Suprapubic skin (tissue), 4 donors: ENCODE measurements around the gene SPRED2. TPM values are rescaled to one million over a fixed set of nuclear protein-coding genes. Genes with fewer than 3 reads are reported as not detected.
A peak's percentile ranks its signal among the peaks of the same experiment; 100 is the strongest.

Experiments
- DNase-seq, 2 donors: peaks; one replicate each; pipeline ENCODE4 v3.0.0-alpha.2; 2019; ENCODE audit warnings: low spot score in 2 of 2
- H3K27ac ChIP-seq: fragments of 200-600 bp; sonication (generic); one replicate; pipeline ENCODE4 v1.5.1; 2019
- H3K27me3 ChIP-seq: fragments of 200-600 bp; sonication (generic); one replicate; pipeline ENCODE4 v1.5.1; 2019
- H3K36me3 ChIP-seq: fragments of 200-600 bp; sonication (generic); one replicate; pipeline ENCODE4 v1.5.1; 2019
- H3K4me1 ChIP-seq: fragments of 200-600 bp; sonication (generic); one replicate; pipeline ENCODE4 v1.5.1; 2019
- H3K4me3 ChIP-seq: fragments of 200-600 bp; sonication (generic); one replicate; pipeline ENCODE4 v1.5.1; 2019; ENCODE audit warnings: mild to moderate bottlenecking
- H3K9me3 ChIP-seq: fragments of 200-600 bp; sonication (generic); one replicate; pipeline ENCODE4 v1.5.1; 2019
- CTCF ChIP-seq, 2 donors: fragments of 200-600 bp in 1 of 2; fragments of 450-650 bp in 1 of 2; sonication (generic) in 1 of 2; IDR thresholded peaks; one replicate each; pipeline ENCODE4 v1.5.1; 2016 to 2019; ENCODE audit warnings: antibody characterized with exemption in 2 of 2, mild to moderate bottlenecking in 1 of 2, moderate library complexity in 1 of 2
- EP300 ChIP-seq: sonication (generic); formaldehyde crosslinking; IDR thresholded peaks from one replicate; pipeline ENCODE4 v1.6.1; 2017; ENCODE audit warnings: antibody characterized with exemption
- POLR2A ChIP-seq, 2 donors: fragments of 450-650 bp; IDR thresholded peaks; one replicate each; pipeline ENCODE4 v1.6.1; 2017; ENCODE audit warnings: antibody characterized with exemption in 2 of 2, mild to moderate bottlenecking in 2 of 2, moderate library complexity in 2 of 2
- POLR2AphosphoS5 ChIP-seq, 3 donors: sonication (generic); formaldehyde crosslinking; IDR thresholded peaks; one replicate each; pipeline ENCODE4 v1.6.1; 2017; ENCODE audit warnings: antibody characterized with exemption in 3 of 3
- WGBS: methylation state at CpG from one replicate; pipeline ENCODE4 v1.1.5; 2018; 5-methylcytosine and 5-hydroxymethylcytosine counted together
- total RNA-seq, 4 donors: library from RNA; depleted of rRNA; stranded (reverse); fragments of >200 nt; gene quantifications; one replicate each; pipeline ENCODE4 v1.1.0, GENCODE V29; 2016

SPRED2 gene
- total RNA-seq, 4 donors from 2014 or later = 17.8 to 27.5 (median 18.7) TPM

GRCh38 chr2:65293376-65293775 is 139.0 kb downstream of the SPRED2 start:
- no peaks in the 10 kb centered on the region for H3K36me3 ChIP-seq
- H3K9me3 ChIP-seq = no peaks in the 10 kb centered on the region
- peaks cover 31% of the 10 kb centered on the region for H3K4me1 ChIP-seq
- TF ChIP-seq POLR2AphosphoS5 (IDR thresholded peaks at IDR 0.05) (no peak), EP300 (no peak), CTCF (IDR thresholded peaks at IDR 0.05) (no peak), POLR2A (IDR thresholded peaks at IDR 0.05) (no peak)
- no peak overlapping the region for H3K4me3 ChIP-seq
- no peak for DNase-seq
- H3K27me3 ChIP-seq = no peaks in the 10 kb centered on the region
- 90% methylated on average over 5 of the region's 5 CpGs for WGBS
- no peak overlapping the region for H3K27ac ChIP-seq

- Histone ChIP-seq H3K9me3 (no peaks in the 10 kb centered on the region), H3K4me3 (peak overlapping the region; percentile 4), H3K36me3 (no peaks in the 10 kb centered on the region), H3K4me1 (peaks cover 31% of the 10 kb centered on the region), H3K27me3 (no peaks in the 10 kb centered on the region), H3K27ac (no peak overlapping the region)
- no peak for DNase-seq
- TF ChIP-seq CTCF (IDR thresholded peaks at IDR 0.05) = no peak
- no peak for TF ChIP-seq POLR2A (IDR thresholded peaks at IDR 0.05)
- TF ChIP-seq EP300 = no peak
- no peak for TF ChIP-seq POLR2AphosphoS5 (IDR thresholded peaks at IDR 0.05)
- 28% methylated on average over 16 of the region's 21 CpGs for WGBS
These were observed 139.9 kb downstream of the SPRED2 start for GRCh38 chr2:65292461-65293011.

- Histone ChIP-seq H3K9me3 (no peaks in the 10 kb centered on the region), H3K27me3 (no peaks in the 10 kb centered on the region), H3K4me1 (peaks cover 31% of the 10 kb centered on the region), H3K36me3 (no peaks in the 10 kb centered on the region), H3K27ac (no peak overlapping the region), H3K4me3 (no peak overlapping the region)
- WGBS = 60% methylated on average over 3 of the region's 3 CpGs
- peak in 1 of 2 donors; percentile 31 for DNase-seq
- TF ChIP-seq POLR2AphosphoS5 (IDR thresholded peaks at IDR 0.05) (no peak), CTCF (IDR thresholded peaks at IDR 0.05) (no peak), EP300 (no peak), POLR2A (IDR thresholded peaks at IDR 0.05) (no peak)
These were observed 140.3 kb downstream of the SPRED2 start for GRCh38 chr2:65292106-65292400.

GRCh38 chr2:65291216-65292105 is 140.9 kb downstream of the SPRED2 start:
- Histone ChIP-seq H3K4me3 (no peak overlapping the region), H3K4me1 (peaks cover 31% of the 10 kb centered on the region), H3K27me3 (no peaks in the 10 kb centered on the region), H3K36me3 (no peaks in the 10 kb centered on the region), H3K27ac (no peak overlapping the region), H3K9me3 (no peaks in the 10 kb centered on the region)
- peak in 1 of 2 donors; percentile 26 for DNase-seq
- 62% methylated on average over 11 of the region's 11 CpGs for WGBS
- TF ChIP-seq POLR2AphosphoS5 (IDR thresholded peaks at IDR 0.05) (no peak), EP300 (no peak), CTCF (IDR thresholded peaks at IDR 0.05) (no peak), POLR2A (IDR thresholded peaks at IDR 0.05) (no peak)

GRCh38 chr2:65287364-65287763 is 145.0 kb downstream of the SPRED2 start:
- no peaks in the 10 kb centered on the region for H3K36me3 ChIP-seq
- TF ChIP-seq POLR2A (IDR thresholded peaks at IDR 0.05) = no peak
- no peak for TF ChIP-seq EP300
- no peak for TF ChIP-seq POLR2AphosphoS5 (IDR thresholded peaks at IDR 0.05)
- no peak overlapping the region for H3K4me3 ChIP-seq
- peaks cover 12% of the 10 kb centered on the region for H3K4me1 ChIP-seq
- H3K9me3 ChIP-seq = no peaks in the 10 kb centered on the region
- no peaks in the 10 kb centered on the region for H3K27me3 ChIP-seq
- WGBS = 96% methylated on average over 4 of the region's 4 CpGs
- DNase-seq = no peak
- no peak overlapping the region for H3K27ac ChIP-seq
